HG03457 (cell line): ENCODE measurements around the gene CTNNB1.
"Not testable (repeated sequence)": the region's sequence is repeated elsewhere in the genome, so short reads cannot be mapped to it uniquely, and the experiment has no call there.

Source experiments
- ATAC-seq: cut with Tn5 transposase; IDR thresholded peaks from one replicate; pipeline ENCODE4 v1.9.1; 2021; ENCODE audit warnings: moderate number of reproducible peaks; ENCODE audit not compliant: unreplicated experiment

CTNNB1 gene

GRCh38 chr3:41248525-41248924, 49.2 kb downstream of the CTNNB1 start:
- no peak for ATAC-seq

GRCh38 chr3:41249318-41249717, 50.0 kb downstream of the CTNNB1 start:
- no peak for ATAC-seq

GRCh38 chr3:41250825-41251224, 51.5 kb downstream of the CTNNB1 start:
- no peak for ATAC-seq

GRCh38 chr3:41251593-41251992, 52.3 kb downstream of the CTNNB1 start:
- ATAC-seq, result no peak

GRCh38 chr3:41258239-41258800, 59.0 kb downstream of the CTNNB1 start:
- ATAC-seq, result no peak

GRCh38 chr3:41259449-41260062, 60.3 kb downstream of the CTNNB1 start:
- no peak for ATAC-seq

- ATAC-seq, result no peak
Measured at GRCh38 chr3:41260063-41260450, 60.8 kb downstream of the CTNNB1 start.

- ATAC-seq, result no peak
Measured at GRCh38 chr3:41265011-41265545, 65.8 kb downstream of the CTNNB1 start.

- ATAC-seq, result no peak
Measured at GRCh38 chr3:41265823-41266273, 66.5 kb downstream of the CTNNB1 start.

GRCh38 chr3:41267975-41268640, 68.8 kb downstream of the CTNNB1 start:
- no peak for ATAC-seq

- ATAC-seq, result no peak
Measured at GRCh38 chr3:41272667-41273066, 73.4 kb downstream of the CTNNB1 start.

- ATAC-seq, result no peak
Measured at GRCh38 chr3:41274944-41275668, 75.8 kb downstream of the CTNNB1 start.

GRCh38 chr3:41276191-41276590, 76.9 kb downstream of the CTNNB1 start:
- ATAC-seq, result no peak

- no peak for ATAC-seq
Measured at GRCh38 chr3:41277790-41278465, 78.6 kb downstream of the CTNNB1 start.

GRCh38 chr3:41284934-41285333, 85.6 kb downstream of the CTNNB1 start:
- not testable (repeated sequence) for ATAC-seq

- no peak for ATAC-seq
Measured at GRCh38 chr3:41286305-41286704, 87.0 kb downstream of the CTNNB1 start.

- ATAC-seq, result no peak
Measured at GRCh38 chr3:41288785-41289184, 89.5 kb downstream of the CTNNB1 start.
